Measurements from ENCODE around the gene RNF13.
"Not testable (repeated sequence)": the region's sequence is repeated elsewhere in the genome, so short reads cannot be mapped to it uniquely, and the experiment has no call there.

The RNF13 gene

DNA sequence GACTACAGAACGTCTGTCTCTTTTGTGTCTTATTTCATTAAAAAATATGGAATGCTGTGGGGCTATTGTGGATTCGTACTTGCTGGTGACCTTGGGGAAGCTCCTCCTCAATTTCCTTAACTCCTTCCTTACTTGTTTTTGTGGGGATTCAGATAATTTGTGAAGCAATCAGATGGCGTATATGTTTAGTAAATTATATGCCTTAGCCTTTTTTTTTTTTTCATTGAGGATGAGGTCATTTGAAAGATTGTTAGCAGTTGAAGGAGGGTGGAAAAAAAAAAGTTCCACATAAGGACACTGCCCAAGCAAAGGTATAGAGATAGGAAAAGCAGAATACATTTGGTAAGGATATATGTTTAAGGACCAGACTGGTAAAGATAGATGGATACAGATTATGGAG lies 3.3 kb downstream of the RNF13 start:
- no peak overlapping the region for H2AFZ ChIP-seq (ENCODE audit: low read length, unreplicated experiment)
- H3K27me3 ChIP-seq (ENCODE audit: insufficient read depth, low read length) = no peaks in the 10 kb centered on the region
- peaks cover 60% of the 10 kb centered on the region for H3K79me2 ChIP-seq (ENCODE audit: control insufficient read depth, insufficient read depth, low read length, unreplicated experiment)
- peaks cover 48% of the 10 kb centered on the region for H3K4me1 ChIP-seq (ENCODE audit: control insufficient read depth, insufficient read depth, low read length, unreplicated experiment)
- H3K27ac ChIP-seq (ENCODE audit: low read depth, low read length) = peak overlapping the region; percentile 61
- H3K4me3 ChIP-seq (ENCODE audit: low read depth, low read length) = no peak overlapping the region
- H3K36me3 ChIP-seq (ENCODE audit: insufficient read depth, low read length) = no peaks in the 10 kb centered on the region

DNA sequence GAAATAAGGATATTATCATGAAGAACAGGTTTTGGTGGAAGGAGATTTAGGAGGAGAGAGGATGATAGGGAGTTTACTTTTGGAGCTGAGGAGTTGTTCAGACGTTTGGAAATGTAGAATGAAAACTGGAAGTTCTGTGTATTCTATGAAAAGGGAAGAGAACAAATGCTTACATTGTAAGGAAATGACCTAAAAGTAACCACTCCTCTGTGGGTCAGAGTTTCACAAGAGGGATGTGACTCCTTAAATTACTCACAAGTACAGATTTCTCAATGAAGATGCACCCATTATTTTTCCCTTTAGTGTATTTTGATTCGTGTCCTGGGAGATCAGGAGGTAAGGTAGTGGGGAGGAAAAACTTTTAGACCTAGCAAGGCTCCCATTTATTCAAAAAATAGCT lies 4.0 kb downstream of the RNF13 start:
- H3K4me3 ChIP-seq (ENCODE audit: low read depth, low read length) = no peak overlapping the region
- no peak overlapping the region for H2AFZ ChIP-seq (ENCODE audit: low read length, unreplicated experiment)
- H3K27me3 ChIP-seq (ENCODE audit: insufficient read depth, low read length) = no peaks in the 10 kb centered on the region
- peaks cover 46% of the 10 kb centered on the region for H3K4me1 ChIP-seq (ENCODE audit: control insufficient read depth, insufficient read depth, low read length, unreplicated experiment)
- peak overlapping the region; percentile 61 for H3K27ac ChIP-seq (ENCODE audit: low read depth, low read length)
- H3K36me3 ChIP-seq (ENCODE audit: insufficient read depth, low read length) = 0 out of 2 replicates have a peak, but pooled peaks cover 2% of the 10 kb centered on the region
- peaks cover 67% of the 10 kb centered on the region for H3K79me2 ChIP-seq (ENCODE audit: control insufficient read depth, insufficient read depth, low read length, unreplicated experiment)

GRCh38 chr3:149819432-149819831 lies 6.4 kb downstream of the RNF13 start:
- Histone ChIP-seq H3K36me3 (ENCODE audit: insufficient read depth, low read length) (peaks cover 7% of the 10 kb centered on the region; the same call in 1 of the 2 replicates), H3K4me1 (ENCODE audit: control insufficient read depth, insufficient read depth, low read length, unreplicated experiment) (peaks cover 38% of the 10 kb centered on the region), H3K27ac (ENCODE audit: low read depth, low read length) (no peak overlapping the region), H3K79me2 (ENCODE audit: control insufficient read depth, insufficient read depth, low read length, unreplicated experiment) (peaks cover 65% of the 10 kb centered on the region), H3K4me3 (ENCODE audit: low read depth, low read length) (no peak overlapping the region), H3K27me3 (ENCODE audit: insufficient read depth, low read length) (no peaks in the 10 kb centered on the region), H2AFZ (ENCODE audit: low read length, unreplicated experiment) (no peak overlapping the region)

GRCh38 chr3:149820183-149820582 lies 7.2 kb downstream of the RNF13 start:
- no peak overlapping the region for H3K4me3 ChIP-seq (ENCODE audit: low read depth, low read length)
- no peaks in the 10 kb centered on the region for H3K27me3 ChIP-seq (ENCODE audit: insufficient read depth, low read length)
- H3K4me1 ChIP-seq (ENCODE audit: control insufficient read depth, insufficient read depth, low read length, unreplicated experiment) = peaks cover 32% of the 10 kb centered on the region
- H3K79me2 ChIP-seq (ENCODE audit: control insufficient read depth, insufficient read depth, low read length, unreplicated experiment) = peaks cover 57% of the 10 kb centered on the region
- no peak overlapping the region for H2AFZ ChIP-seq (ENCODE audit: low read length, unreplicated experiment)
- H3K36me3 ChIP-seq (ENCODE audit: insufficient read depth, low read length) = peaks cover 7% of the 10 kb centered on the region; the same call in 1 of the 2 replicates
- no peak overlapping the region for H3K27ac ChIP-seq (ENCODE audit: low read depth, low read length)

DNA sequence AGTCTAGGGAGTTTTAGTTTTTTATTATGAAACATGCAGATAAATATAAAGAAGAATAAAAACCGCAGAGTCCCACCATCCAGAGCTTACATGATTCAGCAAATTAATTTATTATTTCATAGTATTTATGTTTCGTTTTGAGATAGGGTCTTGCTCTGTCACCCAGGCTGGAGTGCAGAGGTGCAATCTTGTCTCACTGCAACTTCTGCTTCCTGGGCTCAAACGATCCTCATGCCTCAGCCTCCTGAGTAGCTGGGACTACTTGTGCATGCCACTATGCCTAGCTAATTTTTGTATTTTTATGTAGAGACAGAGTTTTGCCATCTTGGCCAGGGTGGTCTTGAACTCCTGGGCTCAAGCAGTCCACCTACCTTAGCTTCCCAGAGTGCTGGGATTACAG lies 13.6 kb downstream of the RNF13 start:
- Histone ChIP-seq H3K36me3 (ENCODE audit: insufficient read depth, low read length) (peaks cover 18% of the 10 kb centered on the region; the same call in 1 of the 2 replicates), H3K79me2 (ENCODE audit: control insufficient read depth, insufficient read depth, low read length, unreplicated experiment) (peaks cover 38% of the 10 kb centered on the region)

GRCh38 chr3:149828390-149828789 lies 15.4 kb downstream of the RNF13 start:
- Histone ChIP-seq H3K4me1 (ENCODE audit: control insufficient read depth, insufficient read depth, low read length, unreplicated experiment) (no peaks in the 10 kb centered on the region), H3K79me2 (ENCODE audit: control insufficient read depth, insufficient read depth, low read length, unreplicated experiment) (peaks cover 30% of the 10 kb centered on the region), H3K4me3 (ENCODE audit: low read depth, low read length) (no peak overlapping the region), H3K36me3 (ENCODE audit: insufficient read depth, low read length) (peaks cover 21% of the 10 kb centered on the region), H2AFZ (ENCODE audit: low read length, unreplicated experiment) (no peak overlapping the region), H3K27ac (ENCODE audit: low read depth, low read length) (no peak overlapping the region), H3K27me3 (ENCODE audit: insufficient read depth, low read length) (no peaks in the 10 kb centered on the region)

More for the DNA sequence above, 13.6 kb downstream of the RNF13 start:
- no peak overlapping the region for H2AFZ ChIP-seq (ENCODE audit: low read length, unreplicated experiment)
- H3K27ac ChIP-seq (ENCODE audit: low read depth, low read length) = no peak overlapping the region
- no peaks in the 10 kb centered on the region for H3K4me1 ChIP-seq (ENCODE audit: control insufficient read depth, insufficient read depth, low read length, unreplicated experiment)
- no peaks in the 10 kb centered on the region for H3K27me3 ChIP-seq (ENCODE audit: insufficient read depth, low read length)
- no peak overlapping the region for H3K4me3 ChIP-seq (ENCODE audit: low read depth, low read length)

DNA sequence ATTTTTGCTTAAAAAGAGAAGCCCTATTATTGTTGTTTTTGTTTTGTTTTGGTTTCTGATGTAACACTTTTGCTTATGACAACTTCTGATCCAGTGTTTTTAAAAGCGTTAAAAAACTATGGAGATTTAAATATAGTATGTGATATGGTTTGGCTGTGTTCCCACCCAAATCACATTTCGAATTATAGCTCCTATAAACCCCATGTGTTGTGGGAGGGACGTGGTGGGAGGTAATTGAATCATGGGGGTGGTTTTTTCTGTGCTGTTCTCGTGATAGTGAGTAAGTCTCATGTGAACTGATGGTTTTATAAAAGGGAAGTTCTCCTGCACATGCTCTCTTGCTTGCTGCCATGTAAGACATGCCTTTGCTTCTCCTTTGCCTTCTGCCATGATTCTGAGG lies 16.6 kb downstream of the RNF13 start:
- not testable (repeated sequence) for H3K27me3 ChIP-seq (ENCODE audit: insufficient read depth, low read length); H3K4me3 ChIP-seq (ENCODE audit: low read depth, low read length); H2AFZ ChIP-seq (ENCODE audit: low read length, unreplicated experiment); H3K27ac ChIP-seq (ENCODE audit: low read depth, low read length); H3K4me1 ChIP-seq (ENCODE audit: control insufficient read depth, insufficient read depth, low read length, unreplicated experiment)
- peaks cover 32% of the 10 kb centered on the region for H3K79me2 ChIP-seq (ENCODE audit: control insufficient read depth, insufficient read depth, low read length, unreplicated experiment)
- H3K36me3 ChIP-seq (ENCODE audit: insufficient read depth, low read length) = peaks cover 24% of the 10 kb centered on the region

DNA sequence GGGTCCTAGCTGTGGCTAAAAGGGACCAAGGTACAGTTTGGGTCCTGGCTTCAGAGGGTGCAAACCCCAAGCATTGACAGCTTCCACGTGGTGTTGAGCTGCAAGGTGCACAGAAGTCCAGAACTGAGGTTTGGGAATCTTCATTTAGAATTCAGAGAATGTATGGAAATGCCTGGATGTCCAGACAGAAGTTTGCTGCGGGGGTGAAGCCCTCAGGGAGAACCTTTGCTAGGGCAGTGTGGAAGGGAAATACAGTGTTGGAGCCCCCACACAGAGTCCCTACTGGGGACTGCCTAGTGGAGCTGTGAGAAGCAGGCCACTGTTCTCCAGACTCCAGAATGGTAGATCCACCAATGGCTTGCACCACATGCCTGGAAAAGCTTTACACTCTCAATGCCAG lies 17.9 kb downstream of the RNF13 start:
- no peaks in the 10 kb centered on the region for H3K27me3 ChIP-seq (ENCODE audit: insufficient read depth, low read length)
- peaks cover 30% of the 10 kb centered on the region for H3K79me2 ChIP-seq (ENCODE audit: control insufficient read depth, insufficient read depth, low read length, unreplicated experiment)
- H3K36me3 ChIP-seq (ENCODE audit: insufficient read depth, low read length) = peaks cover 24% of the 10 kb centered on the region
- no peaks in the 10 kb centered on the region for H3K4me1 ChIP-seq (ENCODE audit: control insufficient read depth, insufficient read depth, low read length, unreplicated experiment)
- no peak overlapping the region for H2AFZ ChIP-seq (ENCODE audit: low read length, unreplicated experiment)
- H3K4me3 ChIP-seq (ENCODE audit: low read depth, low read length) = no peak overlapping the region
- no peak overlapping the region for H3K27ac ChIP-seq (ENCODE audit: low read depth, low read length)

- H3K4me1 ChIP-seq (ENCODE audit: control insufficient read depth, insufficient read depth, low read length, unreplicated experiment) = no peaks in the 10 kb centered on the region
- no peak overlapping the region for H2AFZ ChIP-seq (ENCODE audit: low read length, unreplicated experiment)
- peaks cover 24% of the 10 kb centered on the region for H3K36me3 ChIP-seq (ENCODE audit: insufficient read depth, low read length)
- H3K27me3 ChIP-seq (ENCODE audit: insufficient read depth, low read length) = no peaks in the 10 kb centered on the region
- peaks cover 27% of the 10 kb centered on the region for H3K79me2 ChIP-seq (ENCODE audit: control insufficient read depth, insufficient read depth, low read length, unreplicated experiment)
- no peak overlapping the region for H3K4me3 ChIP-seq (ENCODE audit: low read depth, low read length)
- no peak overlapping the region for H3K27ac ChIP-seq (ENCODE audit: low read depth, low read length)
These were observed 18.3 kb downstream of the RNF13 start for GRCh38 chr3:149831321-149831720.

DNA sequence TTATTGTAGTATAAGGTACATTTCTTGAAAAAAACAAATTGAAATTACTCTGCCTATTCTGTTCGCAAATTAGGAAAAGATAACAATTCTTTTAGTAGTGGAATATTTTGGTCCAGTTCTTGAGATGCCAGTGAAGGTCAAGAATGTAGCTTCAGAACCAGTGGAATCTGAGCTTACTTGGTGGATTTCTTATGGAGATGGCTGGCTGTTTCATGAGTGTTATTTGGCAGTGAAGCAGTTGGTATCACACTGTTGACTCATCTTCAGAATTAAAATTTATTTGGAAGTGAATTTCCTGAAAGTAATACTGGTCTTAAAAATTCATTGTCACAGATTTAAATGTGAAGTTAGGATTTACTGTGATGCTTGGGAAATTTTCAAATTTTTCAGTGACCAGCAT lies 19.1 kb downstream of the RNF13 start:
- Histone ChIP-seq H3K79me2 (ENCODE audit: control insufficient read depth, insufficient read depth, low read length, unreplicated experiment) (peaks cover 27% of the 10 kb centered on the region), H3K27me3 (ENCODE audit: insufficient read depth, low read length) (no peaks in the 10 kb centered on the region), H3K4me3 (ENCODE audit: low read depth, low read length) (no peak overlapping the region), H3K4me1 (ENCODE audit: control insufficient read depth, insufficient read depth, low read length, unreplicated experiment) (no peaks in the 10 kb centered on the region), H3K27ac (ENCODE audit: low read depth, low read length) (no peak overlapping the region), H2AFZ (ENCODE audit: low read length, unreplicated experiment) (no peak overlapping the region), H3K36me3 (ENCODE audit: insufficient read depth, low read length) (peaks cover 24% of the 10 kb centered on the region)

GRCh38 chr3:149833241-149833640 lies 20.2 kb downstream of the RNF13 start:
- Histone ChIP-seq H3K79me2 (ENCODE audit: control insufficient read depth, insufficient read depth, low read length, unreplicated experiment) (peaks cover 27% of the 10 kb centered on the region), H3K27me3 (ENCODE audit: insufficient read depth, low read length) (no peaks in the 10 kb centered on the region), H3K4me3 (ENCODE audit: low read depth, low read length) (no peak overlapping the region), H3K27ac (ENCODE audit: low read depth, low read length) (no peak overlapping the region), H2AFZ (ENCODE audit: low read length, unreplicated experiment) (no peak overlapping the region), H3K4me1 (ENCODE audit: control insufficient read depth, insufficient read depth, low read length, unreplicated experiment) (no peaks in the 10 kb centered on the region), H3K36me3 (ENCODE audit: insufficient read depth, low read length) (peaks cover 27% of the 10 kb centered on the region)

Measured in ACC112 (cell line).